ENCODE data around the gene PHF1.

Gene PHF1

DNA sequence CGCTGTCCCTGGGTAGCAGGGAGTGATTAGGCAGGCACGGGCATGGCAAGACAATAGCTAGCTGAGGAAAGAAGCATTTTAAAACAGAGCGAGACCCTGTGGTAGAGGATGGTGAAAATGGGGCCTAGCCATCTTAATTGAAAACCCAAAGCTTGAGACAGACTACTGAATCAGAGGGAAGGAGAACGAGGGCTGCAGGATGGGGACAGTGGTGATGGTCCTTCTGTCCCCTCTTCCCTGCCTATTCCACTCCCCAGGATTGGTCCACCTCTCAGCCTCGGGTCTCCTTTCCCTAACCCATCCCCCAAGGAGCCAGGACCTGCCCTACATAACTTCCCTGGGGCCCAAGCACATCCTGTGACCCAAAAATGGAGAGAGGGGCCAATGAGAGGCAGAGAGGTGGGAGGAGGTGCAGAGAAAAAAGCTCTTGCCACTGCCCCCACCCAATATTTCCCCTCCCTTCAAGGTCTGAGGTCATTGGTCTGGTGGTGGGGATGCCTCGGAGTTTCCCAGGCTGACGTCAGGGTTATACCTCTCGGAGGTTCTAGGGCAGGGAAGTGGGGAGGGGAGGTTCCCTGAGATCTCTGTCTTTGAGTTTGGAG lies 8.0 kb downstream of the PHF1 start:
- DNase-seq = peak; percentile 62

DNA sequence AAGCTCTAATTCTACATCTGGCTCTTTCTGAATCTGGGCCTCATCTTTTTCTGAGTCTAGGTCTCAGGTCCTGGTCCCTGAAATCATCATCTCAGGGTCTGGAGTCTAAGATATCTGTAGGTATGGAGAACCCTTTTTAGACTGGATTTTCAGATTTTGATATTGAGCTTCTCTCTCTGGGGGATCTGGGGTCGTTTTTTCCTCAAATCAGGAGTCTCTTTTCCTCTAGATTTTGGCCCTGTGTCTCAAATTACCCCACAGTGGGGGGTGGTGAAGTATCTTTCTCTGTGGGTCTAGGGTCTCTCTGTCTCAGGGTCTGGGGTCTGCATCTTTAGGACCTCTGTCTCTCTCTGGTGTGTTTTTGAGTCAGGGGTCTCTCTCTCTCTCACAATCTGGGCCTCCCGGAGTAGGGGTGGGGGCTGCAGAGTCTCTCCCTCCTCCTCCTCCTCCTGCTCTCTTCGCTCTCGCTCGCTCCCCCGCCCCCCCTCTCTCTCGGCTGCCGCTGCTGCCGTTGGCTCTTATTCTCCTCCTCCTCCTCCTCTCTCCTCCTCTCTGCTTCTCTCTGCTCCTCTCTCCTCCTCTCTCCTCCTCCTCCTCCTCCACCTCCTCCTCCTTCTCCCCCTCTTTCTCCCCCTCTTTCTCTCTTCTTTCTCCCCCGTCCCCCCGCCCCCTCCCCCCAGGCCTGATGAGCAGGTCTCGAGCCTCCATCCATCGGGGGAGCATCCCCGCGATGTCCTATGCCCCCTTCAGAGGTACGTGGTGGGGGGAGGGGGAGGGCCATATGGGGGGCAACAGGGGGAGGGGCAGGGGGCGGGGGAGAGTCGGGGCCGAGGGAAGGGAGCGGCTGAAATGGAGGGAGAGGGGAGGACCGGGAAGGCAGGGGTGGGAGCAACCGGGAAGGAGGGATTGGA lies 9.0 kb downstream of the PHF1 start, which contains the start of gene SYNGAP1:
Gene SYNGAP1, plus strand, starts transcription at position 486 of the 911 bp plus-strand sequence. Its CDS starts 200 bp downstream, at position 686.
- peak; percentile 11 for DNase-seq

DNA sequence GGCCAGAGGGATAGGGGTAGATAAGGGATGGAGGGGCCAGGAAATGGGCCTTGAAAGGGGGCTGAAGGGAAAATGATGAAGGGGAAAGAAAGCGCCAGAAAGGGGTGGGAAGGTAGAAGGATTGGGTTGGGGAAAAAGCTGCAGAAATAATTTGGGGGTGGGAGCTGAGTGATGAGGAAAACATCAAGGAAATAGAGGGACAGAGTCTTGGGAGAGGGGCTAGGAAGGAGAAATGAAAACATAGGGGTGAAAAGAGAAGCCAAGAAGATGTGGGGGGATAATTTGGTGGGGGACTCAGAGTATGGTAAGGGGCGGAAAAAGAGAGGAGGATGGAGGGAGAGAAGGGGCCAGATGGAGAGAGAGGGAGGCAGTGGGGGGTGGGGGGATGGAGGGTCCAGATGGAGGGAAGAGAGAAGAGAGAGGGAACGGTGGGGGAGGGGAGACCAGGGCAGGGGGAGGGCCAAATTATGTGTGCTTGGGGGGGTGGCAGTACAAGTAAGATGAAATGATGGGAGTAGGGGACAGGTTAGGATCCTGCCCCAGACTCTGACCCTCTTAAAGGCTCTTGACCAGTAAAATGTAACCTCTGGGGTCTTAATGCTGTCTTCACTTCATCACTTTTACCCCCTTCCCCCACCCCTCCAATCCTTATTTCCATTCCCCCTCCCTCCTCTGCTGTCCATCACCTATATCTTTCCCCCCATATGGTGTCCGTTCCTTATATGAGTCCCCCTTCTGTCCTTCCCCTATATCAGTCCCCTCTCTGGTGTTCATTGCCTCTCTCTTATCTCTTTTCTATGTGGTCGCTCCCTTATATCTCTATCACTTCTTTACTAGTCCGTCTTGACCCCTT lies 9.9 kb downstream of the PHF1 start:
- DNase-seq = no peak

DNA sequence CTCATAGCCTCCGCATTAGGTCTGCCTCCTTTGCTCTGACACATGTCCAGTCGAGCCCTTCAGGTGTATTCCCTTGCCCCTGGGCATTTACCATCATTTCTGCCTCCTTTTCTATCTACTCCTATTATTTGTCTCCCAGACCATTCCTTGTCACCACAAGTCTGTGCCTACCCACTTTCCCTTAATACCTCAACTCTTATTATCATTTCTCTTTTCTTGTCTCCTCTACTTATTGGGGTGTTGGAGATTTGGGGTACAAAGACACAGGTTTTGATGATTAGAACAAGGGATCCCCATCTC lies 10.5 kb downstream of the PHF1 start:
- no peak for DNase-seq

DNA sequence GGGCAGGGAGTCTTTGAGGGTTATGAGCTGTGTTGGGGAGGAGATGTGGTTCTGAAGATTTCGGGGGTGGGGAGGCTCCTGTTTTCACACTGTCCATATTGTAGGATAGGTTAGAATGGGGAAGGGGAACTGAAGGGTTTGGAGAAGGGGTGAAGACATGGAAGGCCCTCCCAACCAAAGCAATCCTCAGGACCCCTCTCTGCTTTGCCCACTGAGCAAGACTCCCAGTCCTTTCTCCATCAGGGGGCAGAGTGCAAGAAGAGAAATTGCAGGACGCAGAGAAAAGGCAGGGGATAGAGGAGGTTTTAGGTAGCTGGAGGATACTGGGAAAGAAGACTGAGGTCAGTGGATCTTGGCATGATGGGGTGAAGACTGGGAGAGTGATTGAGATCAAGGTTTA lies 13.0 kb downstream of the PHF1 start:
- no peak for DNase-seq

DNA sequence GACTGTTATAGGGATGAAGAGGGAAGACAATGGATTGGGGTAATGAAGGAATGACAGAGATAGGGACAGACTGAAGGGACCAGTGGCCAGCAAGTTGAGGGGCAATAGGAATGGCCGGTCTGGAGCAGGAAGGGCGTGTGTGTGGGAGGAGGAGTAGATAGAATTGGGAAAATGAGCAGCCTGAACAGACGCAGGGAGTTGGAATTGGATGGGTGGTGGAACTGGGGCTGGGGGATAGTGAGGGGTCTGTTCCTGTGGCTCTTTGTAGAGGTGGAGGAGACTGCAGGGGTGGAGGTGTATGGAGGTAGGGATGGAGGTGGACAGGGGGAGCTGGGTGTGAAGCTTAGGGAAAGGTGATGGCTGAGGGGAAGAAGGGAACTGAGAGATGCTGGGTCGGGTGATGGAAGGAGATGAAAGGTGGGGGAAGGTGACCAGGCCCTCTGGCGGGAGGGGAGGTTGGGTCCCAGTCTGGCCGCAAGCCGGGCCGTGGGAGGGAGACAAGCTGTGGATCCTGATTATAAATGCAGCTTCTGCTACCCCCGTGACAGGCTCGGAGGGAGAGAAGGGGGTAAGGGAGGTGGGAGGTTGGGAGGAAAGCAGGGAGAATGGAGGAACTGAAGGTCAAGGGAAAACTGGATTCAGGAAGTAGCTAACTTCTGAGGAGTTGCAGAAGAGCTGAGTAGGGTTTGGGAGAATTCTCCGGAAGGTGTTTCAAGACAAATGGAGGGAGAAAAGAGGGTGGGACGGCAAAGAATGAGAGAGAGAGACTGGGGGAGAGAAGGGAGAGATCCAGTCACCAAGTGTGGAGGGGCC lies 14.2 kb downstream of the PHF1 start:
- DNase-seq = no peak

DNA sequence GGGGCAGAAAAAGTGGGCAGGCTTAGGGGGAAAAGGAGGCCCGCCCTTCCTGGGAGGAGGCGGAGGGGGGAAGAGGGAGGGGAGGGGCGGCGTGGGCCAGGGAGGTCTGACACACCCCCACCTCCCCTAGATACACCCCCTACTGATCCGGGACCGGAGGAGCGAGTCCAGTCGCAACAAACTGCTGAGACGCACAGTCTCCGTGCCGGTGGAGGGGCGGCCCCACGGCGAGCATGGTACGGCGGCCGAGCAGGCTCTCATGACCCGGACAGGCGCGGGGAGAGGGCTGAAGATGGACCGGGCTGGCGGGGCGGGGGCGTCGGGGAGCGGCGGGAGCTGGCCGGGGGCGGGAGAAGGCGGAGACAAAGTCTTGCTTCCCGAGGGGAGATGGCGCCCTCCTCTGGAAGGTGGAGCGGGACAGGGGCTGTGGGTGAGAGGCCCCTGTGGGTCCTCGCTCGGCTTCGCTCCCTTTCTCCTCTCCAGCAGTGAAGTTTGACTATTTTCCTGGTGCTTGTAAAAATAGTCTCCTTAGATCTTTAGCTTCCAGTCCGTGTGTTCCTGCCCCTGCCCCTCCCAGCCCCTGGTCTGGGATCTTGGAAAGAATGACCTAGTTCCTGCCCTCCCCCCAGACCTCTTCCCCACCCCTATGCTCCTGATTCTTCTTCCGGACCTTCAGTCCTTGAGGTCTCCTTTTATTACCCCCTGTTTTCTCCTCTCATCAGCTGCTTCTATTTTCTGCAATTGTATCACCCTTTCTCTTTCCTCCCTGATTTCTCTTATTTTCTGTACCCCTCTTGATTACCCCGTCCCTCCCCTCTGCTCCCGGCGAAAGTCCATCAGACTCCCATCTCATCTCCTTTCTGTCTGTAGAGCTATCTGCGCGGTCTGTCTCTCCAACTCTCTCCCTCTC lies 15.1 kb downstream of the PHF1 start:
- DNase-seq = peak; percentile 79

DNA sequence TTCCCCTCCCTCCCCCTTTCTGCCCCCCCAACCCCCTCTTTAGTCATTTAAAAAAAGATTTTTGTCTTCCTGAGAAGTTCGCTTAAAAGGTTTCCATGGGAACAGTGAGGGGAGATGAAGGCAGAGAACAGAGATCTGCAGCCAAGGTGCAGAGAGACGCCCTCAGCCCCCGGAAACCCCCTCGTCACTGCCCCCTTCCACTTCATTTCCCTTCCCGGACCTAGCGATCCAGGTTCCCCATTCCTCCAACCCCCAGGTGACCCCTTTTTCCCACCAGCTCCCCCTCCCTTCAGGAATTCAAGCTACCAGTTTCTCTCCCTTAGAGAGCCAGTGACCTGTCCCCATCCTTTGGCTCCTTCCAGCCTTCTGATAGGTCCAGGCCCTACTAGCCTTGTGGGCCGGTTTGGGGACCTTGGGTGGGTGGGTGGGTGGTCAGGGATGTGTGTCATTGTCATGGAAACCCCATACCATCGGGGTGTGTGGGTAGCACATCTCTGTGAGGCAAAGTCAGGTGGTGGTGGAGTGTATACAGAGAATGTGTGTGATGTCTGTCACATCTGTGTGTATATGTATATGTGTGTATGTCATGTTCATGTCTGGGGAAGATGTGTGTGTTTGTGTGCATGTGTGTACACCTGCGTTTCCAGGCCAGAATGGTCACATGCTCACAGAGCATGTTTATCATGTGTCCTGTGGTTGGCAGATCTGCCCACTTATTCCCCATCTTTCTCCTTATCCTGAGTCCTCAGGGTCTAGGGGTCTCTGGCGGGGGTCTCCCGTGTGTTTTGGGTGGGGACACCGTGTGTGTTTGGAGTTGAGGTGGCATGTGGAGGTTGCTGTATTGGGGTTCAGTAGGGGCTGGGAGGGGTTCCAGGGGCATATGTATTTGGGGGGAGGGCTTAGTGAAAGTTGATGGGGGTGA lies 16.0 kb downstream of the PHF1 start:
- DNase-seq = peak; percentile 27

DNA sequence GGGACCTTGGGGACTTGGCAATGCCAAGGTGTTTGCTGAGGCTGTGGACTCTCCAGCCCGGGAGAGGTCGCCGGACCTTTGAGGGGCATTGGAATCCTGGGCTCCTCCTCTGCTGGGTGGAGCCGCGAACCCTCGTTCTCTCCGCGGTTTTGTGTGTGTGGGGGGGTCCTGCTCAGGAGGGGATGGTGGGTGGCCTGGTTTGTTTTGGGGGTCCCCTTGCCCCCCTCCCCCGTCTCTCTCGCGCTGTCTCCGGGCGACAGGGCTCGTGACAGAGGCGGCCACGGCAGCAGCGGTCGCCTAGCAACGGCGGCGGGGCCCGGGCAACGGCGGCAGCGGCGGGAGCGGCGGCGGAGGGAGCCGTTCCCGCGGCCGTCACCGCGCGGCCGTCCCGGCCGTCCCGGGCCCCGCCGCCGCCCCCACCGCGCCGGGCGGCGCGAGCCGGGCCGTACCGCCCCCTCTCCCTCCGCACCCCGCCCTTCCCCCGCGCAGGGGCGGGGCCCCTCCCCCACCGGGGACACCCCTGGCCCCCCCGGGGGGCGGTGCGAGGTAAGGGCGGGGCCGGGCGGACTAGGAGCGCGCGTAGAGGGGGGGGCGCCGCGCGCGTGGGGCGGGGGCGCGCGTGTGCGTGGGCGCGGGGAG lies 16.9 kb downstream of the PHF1 start:
- DNase-seq = peak; percentile 45

DNA sequence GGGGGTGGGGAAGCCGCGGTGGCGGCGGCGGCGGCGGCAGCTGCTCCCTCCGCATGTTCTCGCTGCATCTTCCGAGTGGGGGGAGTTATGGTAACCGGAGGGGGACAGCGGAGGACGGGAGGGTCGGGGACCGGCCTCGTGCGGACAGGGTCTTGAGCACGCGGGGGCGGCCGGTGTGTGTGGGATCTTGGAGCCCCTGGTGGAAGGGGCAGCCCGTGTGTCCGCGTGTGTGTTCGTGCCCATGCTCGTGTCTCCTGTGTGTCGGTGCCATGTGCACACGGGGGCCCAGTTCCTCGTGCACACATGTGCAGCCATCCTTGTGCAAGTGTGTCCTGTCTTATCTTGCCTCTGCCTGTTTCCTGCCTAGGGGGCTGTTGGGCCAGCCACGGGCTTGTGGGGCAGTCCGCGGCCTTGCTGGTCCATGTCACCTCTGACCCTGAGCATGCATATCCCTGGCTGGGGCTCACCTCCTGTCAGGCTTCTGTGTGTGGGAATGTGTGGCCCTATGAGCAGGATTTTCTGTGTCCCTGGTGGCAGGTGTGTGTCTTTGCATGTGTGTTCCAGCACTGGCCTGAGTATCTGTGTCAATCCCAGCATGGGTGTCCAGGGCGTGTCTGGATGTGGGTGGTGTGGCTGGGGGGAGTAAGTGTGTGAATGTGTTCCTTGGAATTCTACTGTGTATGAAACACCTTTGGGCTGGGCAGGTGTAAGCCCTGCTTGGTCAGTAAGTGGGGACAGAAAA lies 17.6 kb downstream of the PHF1 start:
- peak; percentile 27 for DNase-seq

DNA sequence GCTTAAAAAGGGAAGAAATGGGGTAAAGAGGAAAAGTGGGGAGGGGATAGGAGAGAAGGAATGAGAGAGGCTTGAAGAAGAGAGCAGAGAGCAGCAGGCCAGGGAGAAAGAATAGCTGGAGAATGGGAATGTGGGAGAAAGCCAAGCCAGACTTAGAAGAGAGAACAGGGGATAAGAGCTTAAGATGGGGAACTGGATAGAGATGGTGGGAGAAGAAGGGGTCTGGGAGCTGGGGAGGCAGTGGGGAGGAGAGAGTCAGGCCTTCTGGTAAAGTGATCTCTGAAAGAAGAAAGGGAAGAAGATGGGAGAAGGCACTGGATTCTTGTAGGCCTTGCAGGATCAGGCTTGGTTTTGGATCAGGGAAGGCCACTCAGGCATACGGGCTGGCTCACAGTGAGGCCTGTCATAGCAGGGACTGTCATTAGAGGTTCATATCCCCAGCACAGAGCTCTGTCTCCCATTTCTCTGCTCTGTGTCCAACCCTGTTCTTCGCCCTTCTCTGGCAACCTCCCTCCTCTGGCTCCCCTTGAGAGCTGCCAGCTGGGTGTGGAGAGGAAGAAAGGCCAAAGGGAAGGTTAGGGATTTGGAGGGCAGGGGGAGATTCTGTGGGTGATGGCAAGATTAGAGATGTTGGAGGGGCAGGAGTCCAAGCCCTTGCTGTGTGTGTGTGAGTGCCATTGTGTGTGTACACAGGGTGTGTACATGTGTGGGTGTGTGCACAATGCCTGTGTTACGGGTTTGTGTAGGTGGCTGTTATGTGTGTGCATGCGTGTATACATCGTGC lies 18.3 kb downstream of the PHF1 start:
- no peak for DNase-seq

DNA sequence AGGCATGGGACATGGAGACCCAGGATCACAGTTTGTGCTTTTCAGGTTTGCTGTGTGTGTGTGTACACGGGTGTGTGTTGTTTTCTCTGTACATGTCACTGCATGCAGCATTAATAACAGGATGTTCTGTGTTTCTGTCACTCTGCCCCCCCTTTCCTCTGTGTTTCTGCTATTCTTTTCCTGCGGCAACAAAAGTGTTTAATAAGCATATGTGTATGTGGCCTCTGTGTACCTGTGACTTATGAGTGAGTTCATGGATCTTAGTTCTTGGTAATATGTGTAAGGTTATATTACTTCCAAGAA lies 18.9 kb downstream of the PHF1 start:
- DNase-seq = no peak

DNA sequence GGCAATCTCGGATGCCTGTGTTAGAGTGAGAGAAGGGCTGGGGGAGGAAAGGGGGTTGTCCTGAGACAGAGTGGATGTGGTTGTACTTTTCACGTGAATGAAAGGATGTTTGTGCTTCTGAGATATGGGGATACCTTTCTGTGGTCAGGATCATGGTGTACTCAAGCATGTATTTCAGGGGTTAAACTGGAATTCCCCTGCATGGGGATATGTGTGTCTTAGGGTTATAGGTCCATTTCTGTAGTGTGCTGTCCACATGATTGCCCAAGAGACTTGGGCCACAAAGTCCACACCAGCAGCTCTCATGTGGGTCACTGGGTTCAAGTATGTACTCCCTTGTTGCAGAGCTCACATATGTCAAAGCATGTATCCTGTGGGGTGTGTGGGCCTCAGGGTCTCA lies 19.5 kb downstream of the PHF1 start:
- DNase-seq = no peak

DNA sequence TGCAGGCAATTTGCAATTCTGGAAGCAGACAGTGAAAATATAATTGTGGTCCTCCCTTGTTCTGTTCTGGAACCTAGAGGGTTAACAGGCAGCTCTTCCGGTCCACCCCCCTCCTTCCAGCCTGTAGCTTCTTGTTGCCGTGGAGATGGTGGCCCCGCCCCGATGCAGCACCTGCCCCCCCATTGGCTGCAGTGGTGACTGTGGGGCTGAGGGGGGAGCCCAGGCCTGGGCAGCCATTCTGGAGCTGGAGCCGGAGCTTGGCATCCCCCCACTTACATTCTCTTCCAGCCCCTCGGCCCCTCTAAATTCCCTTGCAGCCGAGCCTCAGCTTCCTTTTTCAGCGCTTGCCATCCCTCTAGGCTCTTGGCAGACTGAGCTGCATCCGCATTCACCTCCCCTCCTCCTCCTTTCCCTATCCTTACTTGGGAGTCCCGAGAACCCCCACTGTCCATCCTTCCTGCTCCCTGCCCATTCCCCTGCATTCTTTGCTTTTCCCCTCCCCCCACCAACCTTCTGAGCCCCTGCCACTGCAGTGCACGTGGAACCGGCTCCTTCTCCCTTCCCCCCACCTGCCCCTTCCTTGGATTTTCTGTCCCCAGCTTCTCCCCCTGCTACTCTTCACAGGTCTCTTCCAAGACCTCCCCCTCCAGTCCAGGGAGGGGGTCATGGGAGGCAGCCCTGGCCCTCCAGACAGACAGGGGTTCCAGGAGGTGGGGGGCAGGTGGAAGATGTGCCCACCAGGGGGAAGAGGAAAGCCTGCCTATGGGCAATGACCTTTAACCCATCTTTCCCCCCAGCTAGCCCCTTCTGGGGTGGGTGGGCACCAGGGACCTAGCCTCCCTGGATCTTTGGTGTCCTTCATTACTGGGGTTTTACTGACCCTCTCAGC lies 20.4 kb downstream of the PHF1 start:
- DNase-seq = peak; percentile 66

DNA sequence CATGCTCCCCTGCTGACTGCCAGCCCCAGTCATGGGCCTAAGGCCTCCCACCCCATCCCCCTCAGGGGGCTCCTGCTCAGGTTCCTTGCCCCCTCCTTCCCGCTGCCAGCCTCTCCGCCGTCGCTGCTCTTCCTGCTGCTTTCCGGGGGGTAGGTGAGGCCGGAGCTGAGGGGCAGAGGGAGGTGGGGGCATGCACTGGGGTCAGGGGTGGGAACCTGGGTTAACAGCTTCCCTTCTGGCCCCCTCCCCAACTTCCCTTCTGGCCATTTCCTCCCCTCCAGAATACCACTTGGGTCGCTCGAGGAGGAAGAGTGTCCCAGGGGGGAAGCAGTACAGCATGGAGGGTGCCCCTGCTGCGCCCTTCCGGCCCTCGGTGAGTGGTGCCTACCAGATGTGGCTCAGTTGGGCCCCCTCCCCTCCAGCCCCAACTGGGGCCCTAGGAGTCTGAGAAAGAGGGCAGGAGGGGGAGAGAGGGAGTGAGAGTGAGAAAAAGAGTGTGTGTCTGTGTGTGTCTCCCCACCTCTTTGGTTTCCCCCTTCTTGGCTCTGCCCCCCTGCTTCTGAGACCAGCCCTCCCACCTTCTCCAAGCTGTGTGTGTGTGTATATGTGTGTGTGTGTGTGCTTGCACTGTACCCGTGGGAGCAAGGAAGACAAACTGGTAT lies 21.2 kb downstream of the PHF1 start:
- DNase-seq = no peak

DNA sequence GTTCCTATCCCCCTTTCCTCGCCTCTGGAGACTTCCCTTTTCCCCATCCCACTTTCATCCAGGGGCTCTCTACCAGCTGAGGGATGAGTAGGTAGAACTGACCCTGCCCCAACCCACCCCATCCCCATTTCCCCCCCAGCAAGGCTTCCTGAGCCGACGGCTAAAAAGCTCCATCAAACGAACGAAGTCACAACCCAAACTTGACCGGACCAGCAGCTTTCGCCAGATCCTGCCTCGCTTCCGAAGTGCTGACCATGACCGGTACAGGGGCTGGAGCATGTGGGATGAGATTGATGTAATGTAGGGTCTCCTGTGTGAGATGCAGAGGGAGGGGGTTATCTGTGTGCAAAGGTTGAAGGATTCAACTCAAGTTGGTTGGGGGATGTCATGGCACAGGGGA lies 21.7 kb downstream of the PHF1 start:
- no peak for DNase-seq

DNA sequence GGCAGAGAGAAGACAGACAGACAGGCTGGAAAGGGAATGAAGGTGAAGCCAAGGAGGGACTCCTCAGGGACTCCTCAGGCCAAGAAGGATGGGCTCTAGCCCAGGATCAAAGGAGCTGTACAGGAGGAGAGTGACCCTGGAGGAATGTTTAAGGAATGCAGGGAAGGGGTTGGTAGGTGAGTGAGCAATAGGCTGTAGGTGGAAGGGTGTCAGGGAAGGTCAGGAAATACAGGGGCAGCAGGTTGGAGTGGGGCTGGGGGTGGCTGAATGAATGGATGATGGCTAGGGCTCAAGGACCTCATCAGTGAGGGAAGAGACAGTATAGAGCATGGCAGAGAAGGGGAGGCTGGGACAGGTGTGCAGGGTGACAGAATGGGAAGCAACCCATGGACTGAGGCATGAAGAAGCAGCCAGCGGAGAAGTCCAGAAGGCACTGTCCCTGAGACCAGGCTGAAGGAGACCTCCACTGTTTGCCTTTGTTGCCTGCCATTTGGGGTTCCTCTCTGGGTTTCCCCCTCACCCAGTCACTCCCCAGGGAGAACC lies 22.3 kb downstream of the PHF1 start:
- DNase-seq = no peak
